CD1c-positive myeloid dendritic cell (primary cell): ENCODE data around the gene TRAM2.

ENCODE experiments used
- DNase-seq: peaks from one replicate; pipeline ENCODE4 v3.0.0-alpha.2; 2016; ENCODE audit errors: extremely low spot score

Gene TRAM2

GRCh38 chr6:52510213-52510562 lies 66.7 kb downstream of the TRAM2 start:
- no peak for DNase-seq

DNA sequence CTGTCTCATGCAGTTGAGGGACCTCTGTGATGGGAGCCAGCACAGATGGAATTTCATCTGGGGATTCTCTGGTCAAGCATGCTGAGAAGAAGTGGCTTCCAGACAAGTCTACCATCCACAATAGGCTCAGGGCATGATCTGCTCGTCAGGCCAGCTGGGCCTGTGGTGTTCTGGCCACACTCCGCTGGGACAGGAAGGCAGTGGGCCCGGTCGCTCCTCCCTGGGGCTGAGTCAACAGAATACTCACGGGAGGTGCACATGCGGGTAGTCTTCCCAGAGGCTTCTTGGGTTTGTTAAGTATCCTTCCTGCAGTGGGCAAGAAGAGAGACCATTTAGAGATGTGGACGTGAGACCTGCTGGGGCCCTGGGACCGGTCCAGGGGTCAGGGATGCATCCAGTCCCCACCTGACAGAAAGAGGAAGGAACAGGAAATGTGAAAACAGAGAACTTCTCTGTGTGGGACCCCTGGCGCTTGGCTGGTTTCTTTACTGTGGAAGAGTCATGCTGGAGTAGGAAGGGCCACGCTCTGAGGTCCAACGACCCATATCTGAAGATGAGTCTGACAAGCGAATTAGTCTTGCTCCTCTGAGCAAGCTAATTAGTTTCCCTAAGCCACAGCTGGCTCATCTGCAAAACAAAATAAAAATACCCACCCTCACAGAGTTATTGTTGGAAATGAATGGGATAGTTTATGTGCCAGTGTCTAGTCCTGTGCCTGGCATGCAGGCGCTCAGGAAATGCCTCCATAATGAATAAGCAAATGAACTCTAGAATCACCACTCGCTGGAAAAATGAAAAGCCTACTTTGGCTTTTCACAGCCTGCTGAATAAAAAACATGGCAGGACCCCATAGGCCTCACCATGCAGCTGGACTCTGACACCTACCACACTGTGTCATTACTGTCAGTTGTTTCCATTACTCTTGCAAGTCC lies 67.3 kb downstream of the TRAM2 start:
- no peak for DNase-seq

DNA sequence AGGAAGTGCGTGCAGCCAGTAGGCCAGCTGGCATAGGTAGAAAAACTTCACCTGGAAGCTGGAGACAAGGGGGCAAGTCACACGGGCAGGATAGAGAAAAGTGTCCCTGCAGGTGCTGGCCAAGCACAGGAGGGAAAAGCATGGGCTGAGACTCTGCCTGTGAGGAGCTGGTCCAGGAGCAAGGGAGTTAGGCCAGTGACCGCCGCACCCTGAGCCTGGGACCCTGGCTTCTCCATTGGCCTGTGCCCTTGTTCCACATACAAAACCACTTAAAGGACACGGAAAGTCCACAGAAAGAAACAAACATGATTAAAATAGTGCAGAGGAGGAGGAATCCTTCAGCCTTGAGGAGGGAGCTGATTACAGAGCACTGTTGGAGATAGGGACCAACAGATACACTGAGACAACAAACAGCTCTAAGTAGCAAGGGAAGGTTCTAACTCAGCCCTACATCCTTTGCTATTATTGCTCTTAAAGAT lies 68.6 kb downstream of the TRAM2 start:
- DNase-seq = no peak

- DNase-seq = no peak
Observed at GRCh38 chr6:52507557-52508260, 69.2 kb downstream of the TRAM2 start.

GRCh38 chr6:52506476-52506875 lies 70.4 kb downstream of the TRAM2 start:
- no peak for DNase-seq

DNA sequence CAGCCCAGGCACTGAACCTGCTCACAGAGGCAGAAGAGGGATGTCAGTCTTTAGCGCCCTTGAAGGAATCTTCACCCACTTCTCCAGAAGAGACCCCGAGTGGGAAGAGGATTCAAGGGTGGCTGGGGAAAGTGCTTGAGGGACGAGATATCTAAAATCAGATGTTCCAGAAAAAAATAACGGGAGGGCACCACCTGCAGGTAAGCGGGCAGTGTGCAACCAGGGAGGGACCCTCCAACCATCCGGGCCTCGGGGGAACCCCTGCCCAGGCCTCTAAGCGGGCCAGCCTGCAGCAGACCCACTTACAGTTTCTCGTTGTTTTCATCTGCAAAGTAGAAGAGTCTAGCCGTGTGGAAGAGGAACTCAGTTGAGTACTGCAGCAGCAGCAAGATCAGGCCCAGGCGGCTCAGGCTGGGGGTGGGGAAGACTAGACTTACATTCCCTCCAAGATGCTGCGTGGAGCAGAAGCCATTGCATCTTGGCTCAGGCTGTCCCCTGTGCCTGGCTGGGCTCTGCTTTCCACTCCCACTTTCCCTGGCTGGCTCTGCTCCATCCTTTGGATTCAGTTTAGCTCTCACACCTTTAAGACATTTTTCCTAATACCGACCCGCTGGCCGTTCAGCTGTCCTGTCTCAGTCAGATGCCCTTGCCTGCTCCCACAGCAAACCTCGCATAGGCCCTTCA lies 71.0 kb downstream of the TRAM2 start:
- no peak for DNase-seq

GRCh38 chr6:52504782-52505136 lies 72.1 kb downstream of the TRAM2 start:
- no peak for DNase-seq

GRCh38 chr6:52503851-52504781 lies 72.7 kb downstream of the TRAM2 start:
- peak; percentile 48 for DNase-seq

GRCh38 chr6:52503323-52503747 lies 73.5 kb downstream of the TRAM2 start:
- DNase-seq = no peak

GRCh38 chr6:52502306-52503029 lies 74.4 kb downstream of the TRAM2 start:
- no peak for DNase-seq

DNA sequence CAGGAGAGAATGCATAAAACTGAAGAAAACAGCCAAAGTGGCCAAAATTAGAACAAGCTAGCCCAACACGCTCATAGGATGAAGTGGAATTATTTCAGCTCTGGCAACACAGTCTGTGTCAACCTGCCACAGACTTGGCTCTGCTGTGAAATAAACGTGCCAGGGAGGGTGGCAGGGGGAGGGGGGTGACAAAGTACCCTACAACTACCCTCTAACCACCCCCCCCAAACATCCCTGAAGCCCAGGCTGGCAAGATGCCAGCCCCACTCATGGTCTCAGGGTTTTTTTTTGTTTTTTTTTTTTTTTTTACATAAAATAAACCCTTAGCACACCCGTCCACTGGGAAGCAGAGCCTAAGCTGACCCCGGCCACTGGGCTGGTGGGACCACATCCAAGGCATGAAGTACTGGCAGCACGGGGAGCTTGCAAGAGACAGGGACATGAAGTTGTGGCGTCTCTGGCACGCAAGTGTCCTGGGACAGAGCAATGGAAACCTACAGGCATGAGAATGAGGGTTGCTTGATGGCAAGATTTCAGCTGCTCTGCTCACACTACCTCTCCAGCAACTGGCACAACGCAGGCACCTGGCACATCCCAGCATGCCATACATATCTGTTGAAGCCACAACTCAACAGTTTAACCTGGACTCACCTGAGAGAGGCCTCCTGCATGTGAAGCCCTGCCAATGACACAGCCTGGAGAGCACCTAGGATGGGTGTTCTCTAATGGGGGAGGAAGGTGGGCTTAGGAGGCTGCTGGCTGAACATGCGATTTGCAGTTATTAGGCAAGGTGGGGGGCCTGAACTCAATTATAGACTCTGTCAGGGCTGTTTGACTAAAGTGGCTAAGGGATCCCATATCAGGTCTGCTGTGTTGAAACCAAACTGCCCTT lies 76.4 kb downstream of the TRAM2 start:
- DNase-seq = no peak

DNA sequence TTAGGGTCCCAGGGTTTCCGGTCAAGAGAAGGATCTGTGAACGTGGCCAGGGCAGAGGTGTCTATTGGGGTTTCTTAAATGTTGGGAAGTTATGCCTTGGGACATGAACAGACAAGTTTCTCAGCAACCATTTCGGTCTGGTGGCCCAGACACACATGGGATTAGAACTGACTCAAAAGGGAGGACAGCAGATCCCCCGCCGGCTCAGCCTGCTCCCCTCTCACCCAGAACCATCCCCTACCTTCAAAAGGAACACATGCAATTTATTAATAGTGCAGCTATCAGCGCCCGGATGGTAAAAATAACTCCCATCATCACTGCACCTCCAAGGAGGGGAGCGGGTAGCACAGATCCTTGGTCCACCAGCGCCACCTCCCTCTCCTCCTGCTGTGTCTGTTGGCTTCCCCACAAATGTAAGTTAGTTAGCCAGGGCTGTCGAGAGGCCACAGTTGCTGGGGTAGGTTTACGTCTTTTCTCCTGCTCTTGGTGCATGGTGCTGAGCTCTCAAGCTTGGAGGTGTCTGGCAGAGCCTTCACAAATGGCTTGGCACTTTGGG lies 77.1 kb downstream of the TRAM2 start:
- no peak for DNase-seq

- no peak for DNase-seq
Observed at GRCh38 chr6:52499026-52499425, 77.8 kb downstream of the TRAM2 start.

DNA sequence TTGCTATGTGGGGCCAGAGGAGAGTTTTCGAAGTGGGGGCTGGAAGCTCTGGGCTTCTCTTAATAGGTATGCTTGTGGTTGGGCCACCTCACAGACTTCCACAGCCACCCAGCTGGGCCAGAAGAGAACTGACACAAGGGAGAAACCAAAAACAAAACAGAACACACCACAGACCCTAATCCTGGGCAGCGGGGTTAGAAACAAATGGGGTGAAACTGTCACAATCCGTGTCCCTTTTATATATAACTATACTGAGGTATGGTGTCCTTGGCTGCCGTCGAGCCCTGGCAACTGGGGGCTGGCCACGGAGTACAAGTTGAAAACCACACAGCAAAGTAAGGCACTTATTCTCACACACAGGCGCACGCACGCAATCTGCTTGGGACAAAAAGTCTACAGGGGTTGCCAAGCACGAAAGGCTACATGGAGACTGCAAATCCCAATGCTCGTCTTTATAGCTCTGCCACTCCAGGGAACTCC lies 78.3 kb downstream of the TRAM2 start:
- DNase-seq = no peak

DNA sequence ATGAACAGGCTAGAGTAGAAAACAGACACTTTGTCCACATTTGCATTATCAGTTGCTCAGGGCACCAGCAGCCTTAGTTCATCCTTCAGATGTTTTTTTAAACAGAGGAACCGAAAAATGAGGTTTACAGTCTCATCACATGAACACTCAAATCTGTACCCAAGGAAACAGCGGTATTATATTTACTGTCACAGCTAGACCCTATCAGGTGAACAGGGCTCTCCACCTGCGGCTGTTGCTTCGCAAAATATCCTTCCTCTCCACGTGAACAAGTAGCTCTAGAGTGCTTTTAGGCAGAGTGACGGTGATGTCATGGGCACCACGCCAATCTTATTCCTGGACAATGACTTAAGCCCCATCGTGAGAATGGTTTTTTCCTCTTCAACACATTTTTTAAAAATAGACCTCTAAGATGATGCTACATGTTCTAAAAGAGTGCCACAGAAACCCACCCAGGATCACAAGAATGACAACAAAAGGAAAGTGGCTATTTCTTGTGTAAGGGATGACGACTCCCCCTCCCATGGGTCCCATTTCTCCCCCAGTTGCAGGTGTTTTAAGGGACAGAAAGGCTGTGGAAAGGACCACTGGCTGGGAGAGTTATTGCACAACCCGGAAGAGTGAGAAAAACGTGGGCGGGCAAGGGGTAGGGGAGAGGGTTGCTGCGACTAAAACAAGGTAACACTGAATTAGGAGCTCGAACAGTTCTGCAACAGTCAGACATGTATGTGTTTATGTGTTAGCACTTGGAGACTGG lies 79.0 kb downstream of the TRAM2 start:
- DNase-seq = no peak

DNA sequence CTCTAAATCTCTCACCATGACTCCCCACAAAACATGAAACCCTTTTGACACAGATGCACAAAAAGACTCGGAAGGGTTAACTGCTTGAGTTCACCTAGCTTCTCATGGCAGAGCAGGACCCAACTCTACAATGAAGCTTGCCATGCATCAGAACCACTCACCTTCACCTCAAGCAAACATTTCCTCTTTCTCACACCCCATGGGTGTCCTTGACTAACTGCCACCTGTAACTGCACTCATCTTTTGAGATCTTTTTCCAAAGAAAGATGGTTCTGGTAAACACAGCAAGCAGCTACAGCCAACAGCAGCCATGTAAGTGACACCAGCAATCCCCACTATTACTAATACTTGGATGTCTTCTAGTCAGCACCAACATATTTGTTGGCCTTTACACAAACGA lies 80.2 kb downstream of the TRAM2 start:
- DNase-seq = no peak

DNA sequence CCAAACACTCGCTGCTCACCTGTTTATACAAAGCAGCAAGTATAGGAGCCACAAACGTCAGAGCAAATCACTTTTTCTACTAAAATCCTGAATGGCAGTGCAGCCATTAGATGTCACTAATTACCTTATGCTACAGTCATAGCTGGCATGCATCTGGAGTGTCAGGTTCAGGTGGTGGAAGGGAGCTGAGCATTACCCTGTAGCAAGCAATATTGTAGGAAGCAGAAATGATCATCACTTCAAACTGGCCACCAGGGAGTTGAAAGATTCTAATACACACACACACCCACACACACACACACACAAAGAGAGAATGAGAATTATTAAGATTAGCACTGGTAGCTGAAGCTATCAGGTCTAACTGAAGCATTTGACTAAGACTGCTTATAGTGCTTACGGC lies 80.9 kb downstream of the TRAM2 start:
- no peak for DNase-seq

- no peak for DNase-seq
Observed at GRCh38 chr6:52494298-52495072, 82.4 kb downstream of the TRAM2 start.
